Kidney tubule cell (primary cell): Measurements from ENCODE around the gene RWDD4.

Experiments
- DNase-seq: peaks from one replicate; pipeline ENCODE4 v3.0.0-alpha.2; 2018; ENCODE audit warnings: low spot score

Gene RWDD4

GRCh38 chr4:183659029-183659871, at the start of gene RWDD4, which contains the start of gene TRAPPC11:
RWDD4 (minus strand) TSS chr4:183659185; CDS start chr4:183658952, 233 bp downstream.
TRAPPC11 (plus strand) TSS chr4:183659293; CDS start chr4:183663868, 4,575 bp downstream.
- peak; percentile 98 for DNase-seq

- DNase-seq: no peak
Observed at GRCh38 chr4:183702492-183702891, 43.5 kb upstream of the RWDD4 start.

- no peak for DNase-seq
Observed at GRCh38 chr4:183700407-183700806, 41.4 kb upstream of the RWDD4 start.

DNA sequence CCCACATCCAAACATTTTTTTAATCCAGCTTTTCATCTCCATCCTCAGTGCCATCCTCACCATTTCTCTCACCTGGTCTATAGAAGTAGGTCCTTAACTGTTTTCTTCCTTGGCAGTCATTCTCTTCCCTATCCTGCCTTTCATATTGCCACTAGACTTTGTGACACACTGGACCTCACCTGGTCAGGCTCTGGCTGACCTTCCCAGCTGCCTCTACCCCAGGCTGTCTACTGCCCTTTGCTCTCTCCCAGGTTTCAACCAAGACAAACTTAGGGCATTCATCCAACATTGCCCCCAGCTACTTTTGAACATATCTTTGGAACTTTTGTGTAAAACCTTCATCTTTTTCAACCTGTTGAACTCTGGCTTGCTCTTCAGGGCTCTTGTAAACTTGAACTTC, 39.9 kb upstream of the RWDD4 start:
- DNase-seq: no peak

DNA sequence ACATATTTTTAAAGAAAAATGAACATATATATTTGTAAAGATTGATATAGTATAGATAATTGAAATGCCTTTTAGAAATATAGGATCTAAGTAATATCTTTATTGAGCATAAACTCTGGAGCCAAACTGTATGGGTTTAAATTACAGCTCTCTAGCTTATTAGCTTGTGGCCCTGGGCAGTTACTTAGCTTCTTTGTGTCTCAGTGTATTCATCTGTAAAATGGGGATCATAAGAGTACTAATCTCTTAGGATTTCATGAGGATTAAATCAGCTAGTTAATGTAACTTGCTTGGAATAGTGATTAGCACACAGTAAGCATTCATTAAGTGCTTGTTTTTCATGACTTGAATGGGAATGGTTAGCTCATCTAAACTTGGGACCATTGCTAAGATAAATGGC, 32.9 kb upstream of the RWDD4 start:
- no peak for DNase-seq

- no peak for DNase-seq
Observed at GRCh38 chr4:183691006-183691405, 32.0 kb upstream of the RWDD4 start.

GRCh38 chr4:183688216-183688615, 29.2 kb upstream of the RWDD4 start:
- no peak for DNase-seq

- no peak for DNase-seq
Observed at GRCh38 chr4:183686461-183686860, 27.5 kb upstream of the RWDD4 start.

DNA sequence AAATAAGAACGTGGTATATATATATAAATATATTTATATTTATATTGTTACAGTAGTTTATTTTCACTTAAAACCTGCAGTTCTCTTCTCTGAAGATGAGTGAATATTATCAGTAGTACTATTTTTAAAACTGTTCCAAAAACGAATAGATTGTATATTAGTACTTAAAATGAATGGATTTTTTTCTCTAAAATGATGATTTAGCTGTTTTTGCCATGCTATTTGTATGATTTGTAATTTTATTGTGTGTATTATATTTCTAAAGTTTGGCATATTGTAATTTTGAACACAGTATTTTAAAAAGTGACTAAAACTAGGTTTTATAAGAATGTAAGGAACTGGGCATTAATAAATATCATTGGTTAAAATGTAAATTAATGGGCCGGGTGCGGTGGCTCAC, 22.1 kb upstream of the RWDD4 start:
- DNase-seq: no peak

GRCh38 chr4:183675625-183676024, 16.6 kb upstream of the RWDD4 start:
- DNase-seq: no peak

DNA sequence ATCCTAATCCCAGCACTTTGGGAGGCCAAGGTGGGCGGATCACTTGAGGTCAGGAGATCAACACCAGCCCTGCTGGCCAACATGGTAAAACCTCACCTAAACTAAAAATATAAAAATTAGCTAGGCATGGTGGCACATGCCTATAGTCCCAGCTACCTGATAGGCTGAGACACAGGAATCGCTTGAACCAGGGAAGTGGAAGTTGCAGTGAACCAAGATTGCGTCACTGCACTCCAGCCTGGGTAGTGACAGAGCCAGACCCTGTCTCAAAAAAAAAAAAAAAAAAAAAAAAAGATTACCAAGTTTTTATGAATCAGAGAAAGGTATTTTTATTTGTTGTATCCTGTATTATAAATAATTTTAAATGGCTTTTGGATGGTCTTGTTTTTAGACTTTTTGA, 15.2 kb upstream of the RWDD4 start:
- DNase-seq: no peak

DNA sequence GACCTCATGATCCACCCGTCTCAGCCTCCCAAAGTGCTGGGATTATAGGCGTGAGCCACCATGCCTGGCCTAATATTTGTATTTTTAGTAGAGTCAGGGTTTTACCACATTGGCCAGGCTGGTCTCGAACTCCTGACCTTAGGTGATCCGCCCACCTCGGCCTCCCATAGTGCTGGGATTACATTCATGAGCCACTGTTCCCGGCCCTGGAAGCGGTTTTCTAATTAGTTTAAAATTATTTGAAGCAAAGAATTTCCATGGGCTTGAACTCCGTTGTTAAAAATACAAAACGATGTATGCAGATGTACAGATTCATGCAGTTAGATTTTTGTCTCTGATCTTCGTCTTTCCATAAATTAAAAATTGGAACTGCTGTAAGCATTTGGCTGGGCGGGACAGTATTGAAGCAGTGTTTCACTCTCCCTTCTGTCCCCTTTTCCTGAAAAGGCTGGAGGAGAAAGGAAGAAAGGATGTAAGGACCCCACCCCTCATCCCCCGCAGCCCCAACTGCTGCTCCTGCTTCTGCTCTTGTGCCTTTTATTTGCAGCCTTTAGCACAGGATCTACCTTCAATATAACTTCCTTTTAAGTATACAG, 12.1 kb upstream of the RWDD4 start:
- no peak for DNase-seq

DNA sequence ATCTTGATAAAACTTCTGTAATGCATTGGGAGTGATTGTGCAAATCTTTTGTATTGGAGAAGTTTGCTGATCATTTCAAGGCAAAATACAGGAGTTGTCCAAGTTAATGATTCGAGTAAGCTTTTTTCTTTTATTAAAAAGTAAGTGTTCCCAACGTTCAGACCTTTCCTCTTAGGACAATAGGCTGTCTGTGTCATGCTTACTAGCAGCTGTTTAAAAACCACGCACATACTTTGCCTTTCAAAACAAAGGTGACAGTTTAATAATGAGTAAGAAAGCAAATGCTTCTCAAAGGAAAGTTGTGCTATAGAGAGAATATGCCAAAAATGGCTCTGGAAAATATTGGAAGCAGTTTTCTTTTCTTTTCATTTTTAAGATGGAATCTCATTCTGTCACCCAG, 11.3 kb upstream of the RWDD4 start:
- no peak for DNase-seq

- no peak for DNase-seq
Observed at GRCh38 chr4:183666088-183666487, 7.1 kb upstream of the RWDD4 start.

GRCh38 chr4:183659872-183660242, 872 bp upstream of the RWDD4 start:
- DNase-seq: peak; percentile 6

DNA sequence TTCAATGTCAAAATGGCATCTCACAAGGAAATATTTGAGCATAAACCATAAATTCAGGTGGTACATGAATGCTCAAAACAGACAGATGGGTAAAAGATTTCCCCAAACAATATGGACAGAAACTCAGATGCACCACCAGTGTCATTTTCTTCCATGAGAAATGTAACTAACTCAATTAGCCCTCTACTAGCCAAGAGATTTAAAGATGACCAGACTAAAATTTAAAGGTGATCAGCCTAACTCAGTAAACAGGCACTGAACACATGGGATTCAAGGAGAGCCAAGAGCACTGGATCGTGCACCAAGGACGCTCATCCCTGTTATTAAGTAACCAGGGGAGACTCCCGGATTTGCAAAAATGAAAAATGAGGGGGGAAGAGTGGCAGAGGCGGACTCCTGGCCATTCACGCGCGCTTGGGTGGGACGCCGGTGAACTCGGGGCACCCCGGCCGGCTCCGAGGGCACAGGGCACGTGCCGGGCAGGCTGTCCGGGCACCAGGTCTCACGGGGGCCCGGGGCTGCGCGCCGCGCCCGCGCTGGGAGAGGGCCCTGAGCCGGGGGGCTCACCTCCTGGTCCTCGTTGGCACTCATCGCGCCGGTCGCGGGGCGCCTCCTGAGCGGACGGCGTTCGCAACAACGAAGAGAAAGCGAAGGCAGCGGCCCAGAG, 490 bp downstream of the RWDD4 start:
- DNase-seq: peak; percentile 70

- peak; percentile 5 for DNase-seq
Observed at GRCh38 chr4:183657564-183657963, 1.4 kb downstream of the RWDD4 start.

DNA sequence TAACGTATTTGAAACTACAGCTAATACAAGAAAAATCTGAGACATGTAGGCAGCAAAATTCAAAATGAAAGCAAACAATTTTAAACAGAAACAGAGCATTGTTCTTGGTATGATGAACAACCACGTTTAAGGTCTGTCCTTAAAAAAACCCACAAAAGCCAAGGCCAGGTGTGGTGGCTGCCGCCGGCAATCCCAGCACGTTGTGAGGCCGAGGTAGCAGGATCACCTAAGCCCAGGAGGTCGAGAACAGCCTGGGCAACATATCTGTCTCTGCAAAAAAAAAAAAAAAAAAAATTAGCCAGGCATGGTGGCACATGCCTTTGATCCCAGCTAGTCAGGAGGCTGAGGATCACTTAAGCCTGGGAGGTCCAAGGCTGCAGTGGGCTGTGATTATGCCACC, 13.7 kb downstream of the RWDD4 start:
- no peak for DNase-seq

DNA sequence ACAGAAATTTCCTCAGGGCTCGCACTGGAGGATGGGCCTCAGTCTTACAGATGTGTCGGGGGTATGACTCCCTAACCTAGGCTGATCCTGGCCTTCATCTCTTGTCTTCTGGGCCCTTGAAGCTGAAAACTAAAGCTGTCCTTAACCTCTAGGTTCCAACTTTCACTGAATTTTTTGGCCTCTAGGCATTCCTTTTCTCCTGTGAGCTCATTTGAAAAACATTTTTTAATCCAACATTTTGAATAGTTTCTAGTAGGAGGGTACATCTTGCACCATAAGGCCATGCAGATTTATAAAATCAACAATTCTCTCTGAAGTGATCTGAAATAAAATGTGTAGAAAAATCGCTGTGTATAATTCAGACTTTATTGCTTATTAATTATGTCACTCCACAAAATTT, 19.7 kb downstream of the RWDD4 start:
- no peak for DNase-seq

- DNase-seq: no peak
Observed at GRCh38 chr4:183638436-183638835, 20.5 kb downstream of the RWDD4 start.

GRCh38 chr4:183637461-183637860, 21.5 kb downstream of the RWDD4 start:
- peak; percentile 45 for DNase-seq

DNA sequence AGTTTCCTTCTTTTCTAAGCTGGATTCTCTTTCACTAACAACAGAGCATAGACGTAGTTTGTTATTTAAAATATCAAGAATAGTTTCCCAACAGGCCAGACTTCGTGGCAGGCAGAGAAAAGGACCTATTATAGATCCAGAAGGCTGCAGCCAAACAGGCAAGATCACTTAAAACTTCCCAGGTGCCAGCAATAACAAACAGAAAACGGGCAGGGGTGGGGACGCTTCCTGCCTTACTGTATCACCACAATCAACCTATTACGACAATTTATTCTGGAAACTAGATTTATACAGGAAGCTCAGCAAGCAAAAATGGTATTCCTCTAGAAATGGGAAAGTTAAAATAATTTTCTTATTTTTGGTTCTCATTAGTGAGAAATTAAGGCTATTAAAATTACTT, 22.1 kb downstream of the RWDD4 start:
- DNase-seq: no peak

DNA sequence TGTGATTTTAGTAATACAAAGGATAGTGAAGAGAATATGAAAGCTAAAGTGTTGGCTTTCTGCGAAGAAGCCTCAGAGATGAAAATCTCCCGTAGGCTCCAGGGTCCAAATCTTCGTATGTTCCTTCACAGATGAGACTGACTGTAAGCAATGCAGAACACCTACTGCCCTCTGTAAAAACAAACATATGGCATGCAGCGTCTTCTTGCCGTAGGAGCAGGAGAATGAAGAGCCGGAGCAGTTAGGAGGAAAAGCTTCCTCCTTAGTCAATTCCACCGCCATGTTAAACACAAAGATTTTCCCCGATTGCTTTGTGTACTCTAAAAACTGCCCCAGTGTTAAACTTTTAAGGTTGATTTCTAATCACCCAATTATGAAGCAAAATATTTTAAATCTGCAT, 22.5 kb downstream of the RWDD4 start:
- DNase-seq: no peak
